ENCODE data around the gene MEG3. TPM values are rescaled to one million over a fixed set of nuclear protein-coding genes. Genes with fewer than 3 reads are reported as not detected.

MEG3 gene
- polyA plus RNA-seq, 1 donor from 2014 or later = not detected

- H4K20me1 ChIP-seq (ENCODE audit: insufficient read depth) = no peaks in the 10 kb centered on the region
- H3K4me3 ChIP-seq (ENCODE audit: low read length) = no peak overlapping the region
- H3K36me3 ChIP-seq (ENCODE audit: insufficient read depth, low read length) = no peaks in the 10 kb centered on the region
- no peaks in the 10 kb centered on the region for H3K79me2 ChIP-seq (replicated peaks; ENCODE audit: insufficient read depth, low read length)
- H2AFZ ChIP-seq (ENCODE audit: low read depth, low read length) = no peak overlapping the region
- H3F3A ChIP-seq (ENCODE audit: insufficient read depth, low read length, poor library complexity, severe bottlenecking) = no peaks in the 10 kb centered on the region
- H3K4me2 ChIP-seq (ENCODE audit: low read length) = no peak overlapping the region
- no peaks in the 10 kb centered on the region for H3K9me3 ChIP-seq (ENCODE audit: low read length)
- TF ChIP-seq TAF1 (IDR thresholded peaks at IDR 0.05; ENCODE audit: low read depth) (no peak), CTCF (IDR thresholded peaks at IDR 0.05; ENCODE audit: poor library complexity, severe bottlenecking) (no peak), SMC3 (conservative IDR thresholded peaks at IDR 0.05; ENCODE audit: poor library complexity) (no peak)
- no peak overlapping the region for H3K9ac ChIP-seq (ENCODE audit: low read length)
- no peaks in the 10 kb centered on the region for H3K27me3 ChIP-seq (ENCODE audit: insufficient read depth, low read depth, low read length)
- no peaks in the 10 kb centered on the region for H3K9me2 ChIP-seq (ENCODE audit: insufficient read depth, low read length)
- H3K27ac ChIP-seq (ENCODE audit: low read length) = no peak overlapping the region
Observed at GRCh38 chr14:100898935-100899883, 73.3 kb downstream of the MEG3 start.

- Histone ChIP-seq H2AFZ (ENCODE audit: low read depth, low read length) (peak overlapping the region; percentile 3), H3K4me2 (ENCODE audit: low read length) (no peak overlapping the region), H3K9me2 (ENCODE audit: insufficient read depth, low read length) (no peaks in the 10 kb centered on the region), H3K79me2 (replicated peaks; ENCODE audit: insufficient read depth, low read length) (no peaks in the 10 kb centered on the region), H3K27me3 (ENCODE audit: insufficient read depth, low read depth, low read length) (no peaks in the 10 kb centered on the region), H3K9ac (ENCODE audit: low read length) (peak overlapping the region; percentile 56), H3F3A (ENCODE audit: insufficient read depth, low read length, poor library complexity, severe bottlenecking) (no peaks in the 10 kb centered on the region), H3K27ac (ENCODE audit: low read length) (no peak overlapping the region), H4K20me1 (ENCODE audit: insufficient read depth) (no peaks in the 10 kb centered on the region), H3K9me3 (ENCODE audit: low read length) (no peaks in the 10 kb centered on the region), H3K4me3 (ENCODE audit: low read length) (peak overlapping the region; percentile 7), H3K36me3 (ENCODE audit: insufficient read depth, low read length) (no peaks in the 10 kb centered on the region)
- TF ChIP-seq RAD21 (conservative IDR thresholded peaks at IDR 0.05) (no peak), EZH2 (IDR thresholded peaks at IDR 0.05; ENCODE audit: borderline replicate concordance, insufficient read depth, low read length, poor library complexity, severe bottlenecking) (no peak), TAF1 (IDR thresholded peaks at IDR 0.05; ENCODE audit: low read depth) (no peak), REST (IDR thresholded peaks at IDR 0.05; ENCODE audit: borderline replicate concordance) (no peak)
Observed at GRCh38 chr14:100899884-100900771, 74.2 kb downstream of the MEG3 start.

Measured in neural cell (in vitro differentiated cells).